NCI-H1694 (cell line): Measurements from ENCODE around the gene SYCE1.
"Not testable (repeated sequence)": the region's sequence is repeated elsewhere in the genome, so short reads cannot be mapped to it uniquely, and the experiment has no call there.

Experiments
- DNase-seq: peaks from one replicate; lab custom pipeline; 2025; lab: John Stamatoyannopoulos, UW

The SYCE1 gene

GRCh38 chr10:133565441-133566294 is at the start of gene SYCE1:
Gene SYCE1 (minus strand): TSS chr10:133565583. CDS start chr10:133565529, 54 bp downstream.
- no peak for DNase-seq

- DNase-seq: no peak
Measured at GRCh38 chr10:133614830-133615580, 49.6 kb upstream of the SYCE1 start.

GRCh38 chr10:133613699-133614098 is 48.3 kb upstream of the SYCE1 start:
- no peak for DNase-seq

- DNase-seq: no peak
Measured at GRCh38 chr10:133611079-133611478, 45.7 kb upstream of the SYCE1 start.

GRCh38 chr10:133608855-133609254 is 43.5 kb upstream of the SYCE1 start:
- DNase-seq: no peak

GRCh38 chr10:133603434-133603833 is 38.1 kb upstream of the SYCE1 start:
- DNase-seq: not testable (repeated sequence)

GRCh38 chr10:133600657-133601056 is 35.3 kb upstream of the SYCE1 start:
- no peak for DNase-seq

GRCh38 chr10:133599869-133600268 is 34.5 kb upstream of the SYCE1 start:
- not testable (repeated sequence) for DNase-seq

- DNase-seq: no peak
Measured at GRCh38 chr10:133592716-133593115, 27.3 kb upstream of the SYCE1 start.

GRCh38 chr10:133590970-133591359 is 25.6 kb upstream of the SYCE1 start:
- no peak for DNase-seq

- no peak for DNase-seq
Measured at GRCh38 chr10:133590226-133590969, 25.0 kb upstream of the SYCE1 start.

- not testable (repeated sequence) for DNase-seq
Measured at GRCh38 chr10:133577037-133577436, 11.7 kb upstream of the SYCE1 start.

GRCh38 chr10:133573460-133573859 is 8.1 kb upstream of the SYCE1 start:
- DNase-seq: not testable (repeated sequence)

GRCh38 chr10:133572055-133572454 is 6.7 kb upstream of the SYCE1 start:
- not testable (repeated sequence) for DNase-seq

- not testable (repeated sequence) for DNase-seq
Measured at GRCh38 chr10:133569801-133570200, 4.4 kb upstream of the SYCE1 start.

GRCh38 chr10:133568831-133569527 is 3.6 kb upstream of the SYCE1 start:
- DNase-seq: not testable (repeated sequence)

GRCh38 chr10:133568287-133568614 is 2.9 kb upstream of the SYCE1 start:
- no peak for DNase-seq

- DNase-seq: no peak
Measured at GRCh38 chr10:133567609-133568286, 2.4 kb upstream of the SYCE1 start.

GRCh38 chr10:133567119-133567518 is 1.7 kb upstream of the SYCE1 start:
- no peak for DNase-seq

- DNase-seq: no peak
Measured at GRCh38 chr10:133564816-133565215, 567 bp downstream of the SYCE1 start.

GRCh38 chr10:133559216-133559615 is 6.2 kb downstream of the SYCE1 start:
- no peak for DNase-seq
